SK-N-SH (cell line): ENCODE data around the gene GAN.
"Not testable (repeated sequence)": the region's sequence is repeated elsewhere in the genome, so short reads cannot be mapped to it uniquely, and the experiment has no call there.

ENCODE experiments used
- FOSL2 ChIP-seq: IDR thresholded peaks from 2 replicates; pipeline ENCODE4 v1.4.0; 2012; ENCODE audit warnings: low read depth, mild to moderate bottlenecking, moderate library complexity, borderline replicate concordance
- JUND ChIP-seq: IDR thresholded peaks from 2 replicates; pipeline ENCODE4 v1.4.0; 2012
- NFIC ChIP-seq: IDR thresholded peaks from 2 replicates; pipeline ENCODE4 v1.4.0; 2012; ENCODE audit warnings: borderline replicate concordance
- NRF1 ChIP-seq: IDR thresholded peaks from 2 replicates; pipeline ENCODE4 v1.6.1; 2012; ENCODE audit warnings: low read depth, mild to moderate bottlenecking, low read length
- RAD21 ChIP-seq: IDR thresholded peaks from 2 replicates; pipeline ENCODE4 v1.6.1; 2012; ENCODE audit warnings: mild to moderate bottlenecking, low read length
- SMC3 ChIP-seq: IDR thresholded peaks from 2 replicates; pipeline ENCODE4 v1.6.1; 2012; ENCODE audit warnings: low read depth, low read length, improper control_type of control experiment
- YY1 ChIP-seq: IDR thresholded peaks from 2 replicates; pipeline ENCODE4 v1.4.0; 2012; ENCODE audit warnings: low read depth, mild to moderate bottlenecking
- TF ChIP-seq, protein P1 (sequence below): fragments of 200-600 bp; sonication (generic); IDR thresholded peaks from 2 replicates; pipeline ENCODE4 v1.6.1; 2017; ENCODE audit warnings: antibody characterized with exemption, mild to moderate bottlenecking, moderate library complexity

DNA sequence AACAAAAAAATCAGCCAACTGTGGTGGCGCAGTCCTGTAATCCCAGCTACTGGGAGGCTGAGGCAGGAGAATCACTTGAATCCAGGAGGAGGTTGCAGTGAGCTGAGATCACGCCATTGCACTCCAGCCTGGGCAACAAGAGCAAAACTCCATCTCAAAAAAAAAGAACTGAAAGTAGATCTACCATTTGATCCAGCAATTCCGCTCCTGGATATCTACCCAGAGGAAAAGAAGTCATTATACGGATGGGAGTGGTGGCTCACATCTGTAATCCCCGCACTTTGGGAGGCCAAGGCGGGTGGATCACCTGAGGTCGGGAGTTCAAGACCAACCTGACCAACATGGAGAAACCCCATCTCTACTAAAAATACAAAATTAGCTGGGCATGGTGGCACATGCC lies 107.4 kb downstream of the GAN start:
- TF ChIP-seq, protein P1, sequence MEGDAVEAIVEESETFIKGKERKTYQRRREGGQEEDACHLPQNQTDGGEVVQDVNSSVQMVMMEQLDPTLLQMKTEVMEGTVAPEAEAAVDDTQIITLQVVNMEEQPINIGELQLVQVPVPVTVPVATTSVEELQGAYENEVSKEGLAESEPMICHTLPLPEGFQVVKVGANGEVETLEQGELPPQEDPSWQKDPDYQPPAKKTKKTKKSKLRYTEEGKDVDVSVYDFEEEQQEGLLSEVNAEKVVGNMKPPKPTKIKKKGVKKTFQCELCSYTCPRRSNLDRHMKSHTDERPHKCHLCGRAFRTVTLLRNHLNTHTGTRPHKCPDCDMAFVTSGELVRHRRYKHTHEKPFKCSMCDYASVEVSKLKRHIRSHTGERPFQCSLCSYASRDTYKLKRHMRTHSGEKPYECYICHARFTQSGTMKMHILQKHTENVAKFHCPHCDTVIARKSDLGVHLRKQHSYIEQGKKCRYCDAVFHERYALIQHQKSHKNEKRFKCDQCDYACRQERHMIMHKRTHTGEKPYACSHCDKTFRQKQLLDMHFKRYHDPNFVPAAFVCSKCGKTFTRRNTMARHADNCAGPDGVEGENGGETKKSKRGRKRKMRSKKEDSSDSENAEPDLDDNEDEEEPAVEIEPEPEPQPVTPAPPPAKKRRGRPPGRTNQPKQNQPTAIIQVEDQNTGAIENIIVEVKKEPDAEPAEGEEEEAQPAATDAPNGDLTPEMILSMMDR: not testable (repeated sequence)
- TF ChIP-seq YY1, SMC3, FOSL2, NFIC, JUND, NRF1, RAD21: not testable (repeated sequence)
